Left renal cortex interstitium (tissue), 4 donors: ENCODE measurements around the gene RNF213. TPM values are rescaled to one million over a fixed set of nuclear protein-coding genes. Genes with fewer than 3 reads are reported as not detected.

Experiments
- DNase-seq, 4 donors: peaks; one replicate each; pipeline ENCODE4 v3.0.0-alpha.2; 2013; ENCODE audit warnings: low read depth in 4 of 4, low spot score in 2 of 4, missing footprints in 1 of 4
- polyA plus RNA-seq, 4 donors: library from polyadenylated mRNA; unstranded; fragments of 120-200 nt; gene quantifications; one replicate each; pipeline ENCODE4 v1.2.1, GENCODE V29; 2013; ENCODE audit not compliant: insufficient read length in 4 of 4

The RNF213 gene
- polyA plus RNA-seq, 4 donors: 47.0 to 94.1 (median 69.6) TPM

DNA sequence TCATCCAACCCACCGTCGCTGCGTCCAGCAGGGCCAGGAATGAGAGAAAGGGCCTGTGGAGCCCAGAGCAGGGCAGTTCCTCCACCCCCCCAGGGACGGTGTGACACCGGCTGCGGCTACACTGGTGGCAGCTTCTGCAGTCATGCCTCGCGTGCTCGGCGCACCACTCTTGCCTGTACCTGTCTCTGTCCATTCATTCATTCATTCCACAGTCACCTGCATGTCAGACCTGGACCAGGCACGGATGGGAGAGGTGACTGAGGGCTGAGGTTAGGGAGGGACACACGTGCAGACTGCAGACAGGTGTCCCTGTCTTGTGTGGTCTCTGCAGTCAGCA, 181.6 kb downstream of the RNF213 start:
- no peak for DNase-seq

DNA sequence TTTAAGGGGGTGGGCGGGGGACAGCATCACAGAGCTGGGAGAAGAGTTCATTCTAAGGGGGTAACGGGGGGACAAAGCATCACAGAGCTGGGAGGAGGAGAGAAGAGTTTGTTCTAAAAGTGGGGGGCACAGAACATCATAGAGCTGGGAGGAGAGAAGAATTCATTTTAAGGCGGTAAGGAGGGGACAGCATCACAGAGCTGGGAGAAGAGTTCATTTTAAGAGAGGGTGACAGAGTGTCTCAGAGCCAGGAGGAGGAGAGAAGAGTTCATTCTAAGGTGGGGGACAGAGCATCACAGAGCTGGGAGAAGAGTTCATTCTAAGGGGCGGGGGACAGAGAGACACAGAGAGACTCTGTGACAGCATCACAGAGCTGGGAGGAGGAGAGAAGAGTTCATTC, 182.1 kb downstream of the RNF213 start:
- no peak for DNase-seq

DNA sequence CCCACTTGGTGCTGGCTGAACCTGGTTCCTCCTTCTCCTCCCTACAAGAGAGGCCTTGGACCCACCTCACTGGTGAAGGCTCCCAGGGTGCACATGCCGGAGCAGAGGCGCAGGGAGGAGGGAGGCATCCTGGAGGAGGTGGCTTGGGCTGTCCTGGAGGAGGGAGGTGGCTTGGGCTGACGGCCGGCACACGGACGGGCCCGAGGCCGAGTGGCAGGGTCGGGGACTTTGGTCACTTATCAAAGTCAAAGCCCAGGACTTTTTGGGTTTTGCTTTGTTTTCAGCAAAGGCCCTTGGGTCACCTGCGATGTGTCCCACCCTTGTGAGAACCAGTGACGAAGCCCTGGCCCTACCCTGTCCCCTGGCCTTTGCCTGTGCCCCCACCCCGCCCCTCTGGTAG, 182.8 kb downstream of the RNF213 start:
- no peak for DNase-seq

DNA sequence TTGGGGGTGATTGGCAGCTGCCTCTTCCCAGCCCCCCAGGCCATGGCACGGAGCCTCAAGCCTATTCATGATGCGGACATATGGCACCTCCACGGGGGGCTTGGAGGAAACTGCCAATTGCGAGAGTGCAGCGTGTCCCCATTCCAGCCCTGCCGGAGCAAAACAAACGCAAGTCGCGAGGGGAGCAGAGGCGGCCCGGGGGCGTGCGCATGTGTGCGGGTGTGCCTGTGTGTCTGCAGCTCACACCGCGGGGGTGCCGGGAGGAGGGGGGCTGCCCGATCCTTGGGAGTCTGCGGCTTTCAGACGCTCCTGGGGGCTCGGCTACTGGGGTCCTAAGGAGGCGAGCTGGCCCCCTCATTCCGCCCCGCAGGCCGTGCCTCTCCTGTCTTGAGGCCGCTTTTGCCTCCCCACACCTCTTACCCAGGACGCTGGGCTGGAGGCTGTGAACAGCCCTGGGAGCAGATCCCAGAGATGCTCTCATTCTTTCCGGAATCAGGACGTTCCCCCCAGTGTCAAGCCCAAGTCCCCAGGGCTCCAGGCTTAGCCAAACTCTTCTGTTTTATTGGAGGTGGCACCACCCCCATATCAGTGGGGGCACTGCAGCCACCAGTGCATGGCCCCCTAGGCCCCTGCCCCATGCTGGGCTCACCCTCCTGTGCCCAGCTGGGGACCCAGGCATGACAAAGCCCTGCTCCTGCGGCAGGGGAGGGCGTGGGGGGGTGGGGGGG, 183.4 kb downstream of the RNF213 start:
- no peak for DNase-seq

DNA sequence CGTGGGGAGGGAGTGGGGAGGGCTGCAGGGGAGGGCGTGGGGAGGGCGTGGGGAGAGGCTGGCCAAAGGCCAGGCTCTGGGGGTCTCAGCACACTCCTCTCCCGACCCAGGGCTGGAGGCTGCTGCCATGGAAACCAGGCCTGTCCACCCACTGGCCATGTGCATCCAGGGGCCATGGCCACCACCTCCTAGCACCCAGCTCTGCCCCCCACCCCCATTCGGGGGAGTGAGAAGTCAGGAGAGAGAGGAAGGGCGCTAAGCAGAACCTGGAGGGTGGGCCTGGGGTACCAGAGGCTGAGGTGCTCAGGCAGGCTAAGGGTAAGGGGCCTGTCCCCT, 184.0 kb downstream of the RNF213 start:
- no peak for DNase-seq

DNA sequence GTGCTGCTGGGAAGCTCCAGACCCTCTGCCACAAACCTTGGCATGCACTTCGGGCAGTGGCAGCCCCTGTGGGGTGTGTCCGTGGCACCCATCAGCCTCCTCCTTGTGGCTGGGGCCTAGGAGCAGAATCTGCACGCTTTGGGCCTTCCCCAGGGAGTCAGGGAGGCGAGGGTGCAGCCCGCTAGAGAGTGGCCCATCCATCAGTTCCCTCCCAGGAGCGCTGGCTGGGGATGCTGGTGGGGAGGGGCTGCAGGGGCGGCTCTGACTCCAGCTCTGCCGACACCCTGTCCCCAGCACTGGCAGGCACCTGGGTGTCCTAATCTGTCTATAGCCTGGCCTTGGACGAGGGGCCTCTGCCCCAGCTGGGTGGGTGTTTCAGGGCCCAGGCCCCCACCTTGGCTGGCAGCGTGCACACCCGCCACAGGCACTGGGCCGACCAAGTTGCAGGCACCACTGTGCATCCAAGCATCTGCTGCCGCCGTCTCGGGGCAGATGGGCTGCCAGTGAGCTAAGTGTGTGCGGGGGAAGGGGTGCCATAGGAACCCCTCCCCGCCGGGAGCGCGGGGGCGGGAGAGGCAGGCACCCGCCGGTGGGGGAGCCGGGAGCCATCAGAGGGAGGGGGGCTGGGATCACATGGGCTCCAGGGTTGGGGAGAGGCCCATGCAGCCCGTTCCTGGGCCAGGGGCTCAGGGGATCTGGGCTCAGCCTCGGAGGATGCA, 184.5 kb downstream of the RNF213 start:
- no peak for DNase-seq

DNA sequence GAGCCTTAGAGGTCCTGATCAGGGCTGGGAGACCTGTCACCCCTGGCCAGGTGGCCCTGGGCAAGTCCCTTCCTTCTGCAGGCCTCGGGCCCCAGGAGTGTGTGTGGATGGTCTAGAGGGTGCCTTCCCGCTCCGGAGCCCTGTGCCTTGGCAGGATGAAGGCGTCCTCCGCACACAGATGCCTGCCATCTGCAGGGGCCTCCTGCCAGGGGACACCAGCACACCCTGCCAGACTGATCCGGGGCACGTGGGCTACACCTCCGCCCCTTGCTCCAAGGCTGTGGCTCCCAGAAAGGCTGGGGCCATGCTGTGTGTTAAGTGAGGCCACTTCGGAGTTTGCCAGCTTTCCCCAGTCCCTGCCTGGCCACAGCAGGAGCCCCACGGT, 185.1 kb downstream of the RNF213 start:
- no peak for DNase-seq

DNA sequence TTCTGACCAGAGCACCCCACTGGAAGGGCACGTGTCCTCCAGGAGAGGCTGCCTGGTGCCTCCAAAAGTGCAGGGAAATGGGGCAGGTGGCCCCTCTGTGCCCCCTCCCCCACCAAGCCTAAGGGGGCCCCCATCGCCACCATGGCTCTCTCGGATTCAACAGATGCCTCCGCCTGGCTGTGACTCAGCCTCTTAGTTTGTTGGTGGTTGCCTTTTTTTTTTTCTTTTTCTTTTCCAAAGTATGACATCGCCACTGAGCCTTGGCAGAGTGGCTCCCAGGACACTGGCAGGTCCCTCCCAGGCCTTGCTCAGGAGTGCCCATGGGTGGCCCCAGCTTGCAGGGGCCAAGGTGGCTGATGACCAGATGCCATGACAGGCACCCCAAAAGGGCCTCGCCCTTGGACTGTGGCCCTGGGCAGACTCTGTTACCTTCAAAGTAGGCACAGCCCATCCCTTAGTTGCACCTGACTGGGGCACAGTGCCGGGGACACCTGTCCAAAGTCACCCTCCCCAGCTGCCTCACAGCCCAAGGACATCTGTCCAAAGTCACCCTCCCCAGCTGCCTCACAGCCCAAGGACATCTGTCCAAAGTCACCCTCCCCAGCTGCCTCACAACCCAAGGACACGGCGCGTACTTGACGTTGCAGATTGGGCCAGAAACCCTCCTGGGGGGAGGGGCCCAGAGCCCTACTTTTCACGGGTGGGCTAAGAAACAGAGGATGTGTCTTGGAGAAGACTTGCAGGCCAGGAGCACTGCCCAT, 186.2 kb downstream of the RNF213 start:
- no peak for DNase-seq

DNA sequence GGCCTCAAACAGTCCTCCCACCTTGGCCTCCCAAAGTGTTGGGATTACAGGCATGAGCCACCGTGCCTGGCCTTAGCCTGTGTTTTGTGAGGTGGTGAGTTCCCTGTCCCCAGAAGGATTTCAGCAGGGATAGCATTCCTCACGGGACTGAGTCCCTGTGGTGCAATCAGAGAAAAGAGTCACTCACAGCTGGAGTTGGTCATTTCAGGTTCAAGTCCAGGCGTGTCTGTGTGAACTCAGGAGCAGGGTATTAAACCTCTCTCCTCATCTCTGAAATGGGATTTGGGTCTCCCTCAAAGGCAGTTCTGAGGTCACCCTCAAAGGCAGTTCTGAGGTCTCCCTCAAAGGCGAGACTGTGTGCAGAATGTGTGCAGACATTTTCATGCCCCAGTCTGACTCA, 187.1 kb downstream of the RNF213 start:
- no peak for DNase-seq

Other genes starting within 250 kb of the RNF213 start
- 10 to 100 TPM; 28.0 to 37.1 (median 33.9) TPM for gene TBC1D16, start 225.0 kb upstream of the RNF213 start, polyA plus RNA-seq
- gene CCDC40, start 224.2 kb upstream of the RNF213 start, polyA plus RNA-seq: 10 to 100 TPM; 10.1 to 25.5 (median 16.5) TPM
- gene GAA, start 159.3 kb upstream of the RNF213 start, polyA plus RNA-seq: 10 to 100 TPM; 34.5 to 73.6 (median 54.2) TPM
- gene EIF4A3, start 113.7 kb upstream of the RNF213 start, polyA plus RNA-seq: 100 to 1,000 TPM; 111 to 125 (median 115) TPM
- 1 to 10 TPM in 3 of 4 donors, under 1 TPM in 1; 0.56 to 3.0 (median 2.3) TPM for gene CARD14, start 90.8 kb upstream of the RNF213 start, polyA plus RNA-seq
- 10 to 100 TPM; 27.7 to 59.7 (median 45.2) TPM for gene SGSH, start 40.5 kb upstream of the RNF213 start, polyA plus RNA-seq
- 10 to 100 TPM; 19.8 to 35.2 (median 28.0) TPM for gene SLC26A11, start 40.4 kb upstream of the RNF213 start, polyA plus RNA-seq
- gene ENDOV, start 154.3 kb downstream of the RNF213 start, polyA plus RNA-seq: 10 to 100 TPM; 25.7 to 46.9 (median 35.2) TPM
- gene NPTX1, start 215.8 kb downstream of the RNF213 start, polyA plus RNA-seq: 1 to 10 TPM in 3 of 4 donors, under 1 TPM in 1; 0.95 to 1.5 (median 1.1) TPM